Amygdala (tissue), 56 donors: Measurements from ENCODE around the gene PRPSAP2.
"Not testable (repeated sequence)": the region's sequence is repeated elsewhere in the genome, so short reads cannot be mapped to it uniquely, and the experiment has no call there.

Experiments
- DNase-seq, 56 donors: peaks; one replicate each; lab custom pipeline; 2025; lab: John Stamatoyannopoulos, UW

The PRPSAP2 gene, protein sequence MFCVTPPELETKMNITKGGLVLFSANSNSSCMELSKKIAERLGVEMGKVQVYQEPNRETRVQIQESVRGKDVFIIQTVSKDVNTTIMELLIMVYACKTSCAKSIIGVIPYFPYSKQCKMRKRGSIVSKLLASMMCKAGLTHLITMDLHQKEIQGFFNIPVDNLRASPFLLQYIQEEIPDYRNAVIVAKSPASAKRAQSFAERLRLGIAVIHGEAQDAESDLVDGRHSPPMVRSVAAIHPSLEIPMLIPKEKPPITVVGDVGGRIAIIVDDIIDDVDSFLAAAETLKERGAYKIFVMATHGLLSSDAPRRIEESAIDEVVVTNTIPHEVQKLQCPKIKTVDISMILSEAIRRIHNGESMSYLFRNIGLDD

DNA sequence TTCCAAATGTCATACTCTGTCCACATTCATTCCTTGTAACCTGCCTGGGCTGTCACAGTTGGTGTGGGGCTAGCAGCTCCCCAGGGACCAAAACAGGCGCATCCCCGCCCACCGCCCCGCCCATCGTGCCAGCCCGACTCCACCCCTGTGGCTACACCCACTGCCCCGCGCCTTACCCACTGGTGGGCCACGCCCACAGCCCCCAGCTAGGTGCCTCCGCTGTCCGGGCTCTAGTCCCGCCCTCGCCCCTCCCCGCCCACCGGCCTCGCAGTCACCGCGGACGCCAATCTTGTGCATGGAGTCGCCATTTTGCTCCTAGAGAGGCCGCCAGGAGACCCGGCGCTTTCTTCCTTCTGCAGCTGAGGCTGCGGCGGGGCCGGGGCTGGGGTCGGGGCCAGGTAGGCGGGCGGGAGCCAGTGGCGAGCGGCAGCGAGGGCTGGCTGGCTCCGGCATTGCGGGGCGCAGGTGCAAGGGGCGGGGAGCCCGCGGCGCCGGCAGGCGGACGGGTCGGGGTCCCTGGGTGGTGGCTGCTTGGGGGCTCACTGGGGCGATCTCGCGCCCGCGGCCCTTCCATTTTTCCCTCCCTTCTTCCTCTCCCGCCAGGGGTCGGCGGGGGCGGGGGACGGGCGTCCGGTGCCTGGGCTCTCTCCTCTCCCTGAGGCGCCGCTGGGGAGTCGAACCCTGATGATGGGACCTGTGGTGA lies at the start of gene PRPSAP2:
TSS of gene PRPSAP2 (plus strand) at position 268 of the 703 bp plus-strand sequence. CDS start 7,703 bp downstream, outside the sequence.
- peak; percentile 32 to 99 (median 94) for DNase-seq

DNA sequence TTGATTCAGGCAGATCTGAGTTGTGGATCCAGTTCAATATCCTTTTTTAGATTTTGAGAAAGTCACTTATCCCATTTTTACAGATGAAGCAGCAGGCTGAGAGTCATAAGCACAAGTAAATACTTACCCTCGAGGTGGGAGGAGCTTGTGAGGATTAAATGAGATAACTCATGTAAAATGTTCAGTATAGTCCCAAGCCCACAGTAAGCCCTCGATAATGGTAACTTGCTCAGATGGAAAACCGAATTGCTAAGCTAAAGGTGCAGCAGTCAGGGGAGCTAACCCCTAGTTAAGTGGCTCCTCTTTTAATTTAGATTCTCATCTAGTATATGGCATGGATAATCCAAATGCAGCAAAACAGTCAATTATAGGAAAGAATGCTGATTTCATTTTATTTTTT lies 42.0 kb upstream of the PRPSAP2 start:
- not testable (repeated sequence) for DNase-seq

GRCh38 chr17:18816489-18817371 lies 41.2 kb upstream of the PRPSAP2 start:
- DNase-seq: peak in 12 of 56 donors; percentile 3 to 60 (median 9)

- not testable (repeated sequence) for DNase-seq
These were observed 36.5 kb upstream of the PRPSAP2 start for GRCh38 chr17:18821430-18821829.

- not testable (repeated sequence) for DNase-seq
These were observed 30.3 kb upstream of the PRPSAP2 start for GRCh38 chr17:18827613-18828012.

DNA sequence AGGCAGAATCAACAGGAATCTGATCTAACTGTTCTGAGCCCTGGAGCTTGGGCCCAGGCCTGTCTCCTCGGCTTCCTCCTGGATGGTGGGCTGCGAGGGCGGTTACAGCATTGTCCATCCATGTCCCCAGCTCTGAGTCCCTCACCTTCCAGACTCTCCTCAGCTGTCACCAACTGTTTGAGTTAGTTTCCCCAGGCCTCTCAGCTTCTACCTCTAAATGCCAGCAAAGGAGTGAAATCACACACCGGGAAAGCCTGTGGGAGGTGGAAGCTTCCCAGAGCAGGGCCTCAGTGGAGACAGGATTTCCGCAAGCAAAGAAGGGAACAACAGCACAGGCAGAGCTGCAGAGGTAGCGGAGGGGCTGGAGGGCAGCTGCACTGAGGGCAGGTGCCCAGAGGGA lies 9.4 kb upstream of the PRPSAP2 start:
- no peak for DNase-seq

DNA sequence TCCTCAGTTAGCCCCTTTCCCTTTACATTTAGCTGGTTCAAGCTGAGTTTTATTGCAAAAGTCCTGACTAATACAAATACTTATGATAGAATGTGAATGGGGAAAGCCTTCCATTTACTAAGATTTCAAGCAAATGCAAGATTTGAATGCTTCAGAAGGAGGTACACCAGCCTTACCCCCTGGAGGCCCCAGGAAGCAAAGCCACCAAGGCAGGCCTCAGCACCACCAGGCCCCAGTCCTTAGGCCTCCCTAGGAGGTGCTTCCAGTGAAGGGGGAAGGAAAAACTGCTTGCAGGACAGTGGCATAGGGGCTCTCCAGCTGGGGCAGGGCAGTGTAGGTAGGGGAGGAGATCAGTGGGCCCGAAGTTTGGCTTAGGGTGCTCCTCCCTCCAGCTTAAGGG lies 7.3 kb upstream of the PRPSAP2 start:
- DNase-seq: no peak

DNA sequence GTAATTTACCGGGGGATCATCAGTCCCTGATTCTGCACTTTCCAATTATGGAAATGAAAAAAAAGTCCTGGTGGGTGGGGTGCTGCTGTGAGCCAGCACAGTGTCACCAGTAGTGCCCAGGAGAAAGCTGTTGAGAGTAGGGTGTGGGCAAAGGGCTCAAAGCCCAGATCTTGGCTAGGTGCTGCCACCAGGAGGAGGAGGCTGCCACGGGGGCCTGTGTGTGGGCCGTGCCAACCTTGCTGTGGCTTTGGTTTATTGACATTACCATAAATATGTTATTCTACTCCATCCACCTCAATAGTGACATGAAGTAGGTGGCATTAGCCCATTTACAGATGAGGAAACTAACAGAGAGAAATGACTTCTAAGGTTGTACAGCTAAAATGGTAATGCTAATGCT lies 6.7 kb upstream of the PRPSAP2 start:
- DNase-seq: no peak

DNA sequence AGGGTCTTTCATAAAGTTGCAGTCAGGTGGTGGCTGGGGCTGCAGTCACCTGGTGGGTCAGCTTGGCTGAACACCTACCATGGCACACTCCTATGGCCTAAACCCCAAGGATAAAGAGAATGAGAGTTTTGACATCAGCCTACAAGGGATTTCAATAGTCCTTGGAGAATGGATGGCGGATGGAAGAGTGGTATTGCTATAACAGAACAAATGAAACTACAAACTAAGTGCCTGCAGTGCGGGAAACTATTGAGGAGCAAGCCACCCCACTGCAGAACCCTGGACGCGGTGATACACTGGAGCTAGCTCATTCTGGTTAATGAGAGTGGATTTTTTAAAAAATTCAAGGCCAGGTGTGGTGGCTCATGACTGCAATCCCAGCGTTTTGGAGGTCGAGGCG lies 3.0 kb upstream of the PRPSAP2 start:
- no peak for DNase-seq

DNA sequence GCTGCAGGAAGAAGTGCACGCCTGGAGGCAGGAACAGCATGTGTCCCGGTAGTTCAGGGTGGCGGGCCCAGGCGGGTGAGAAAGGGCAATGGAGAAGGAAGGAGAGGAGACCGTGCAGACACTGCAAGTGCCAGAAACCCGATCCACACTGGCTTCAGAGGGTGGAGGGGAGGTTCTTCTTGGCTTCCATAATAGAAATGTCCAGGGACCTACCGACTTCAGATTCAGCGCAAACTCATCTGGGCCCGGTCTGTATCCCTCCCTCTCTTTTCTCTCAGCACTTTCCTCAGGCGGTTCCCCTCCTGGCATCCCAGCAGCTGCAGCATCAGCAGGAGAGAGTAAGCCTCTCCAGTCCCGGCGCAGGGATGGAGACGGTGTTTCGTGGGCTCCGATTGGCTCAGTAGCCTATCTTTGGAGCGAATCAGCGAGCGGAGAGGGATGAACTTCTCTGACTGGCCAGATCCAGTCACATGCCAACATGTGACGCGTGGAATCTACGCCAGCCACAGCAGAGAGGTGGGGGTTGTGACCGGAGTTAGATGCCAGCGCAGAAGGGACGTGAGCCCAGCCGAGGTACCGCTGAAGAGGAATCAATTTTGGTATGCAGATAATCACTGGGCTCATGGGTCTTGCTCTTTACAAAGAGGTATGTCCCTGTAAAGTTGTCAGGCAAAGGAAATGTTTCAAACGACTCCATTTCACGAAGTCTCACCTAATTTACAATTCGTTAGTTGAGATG lies 1.9 kb upstream of the PRPSAP2 start:
- DNase-seq: peak; percentile 76 to 97 (median 92)

GRCh38 chr17:18856570-18856915 lies 1.4 kb upstream of the PRPSAP2 start:
- no peak for DNase-seq

DNA sequence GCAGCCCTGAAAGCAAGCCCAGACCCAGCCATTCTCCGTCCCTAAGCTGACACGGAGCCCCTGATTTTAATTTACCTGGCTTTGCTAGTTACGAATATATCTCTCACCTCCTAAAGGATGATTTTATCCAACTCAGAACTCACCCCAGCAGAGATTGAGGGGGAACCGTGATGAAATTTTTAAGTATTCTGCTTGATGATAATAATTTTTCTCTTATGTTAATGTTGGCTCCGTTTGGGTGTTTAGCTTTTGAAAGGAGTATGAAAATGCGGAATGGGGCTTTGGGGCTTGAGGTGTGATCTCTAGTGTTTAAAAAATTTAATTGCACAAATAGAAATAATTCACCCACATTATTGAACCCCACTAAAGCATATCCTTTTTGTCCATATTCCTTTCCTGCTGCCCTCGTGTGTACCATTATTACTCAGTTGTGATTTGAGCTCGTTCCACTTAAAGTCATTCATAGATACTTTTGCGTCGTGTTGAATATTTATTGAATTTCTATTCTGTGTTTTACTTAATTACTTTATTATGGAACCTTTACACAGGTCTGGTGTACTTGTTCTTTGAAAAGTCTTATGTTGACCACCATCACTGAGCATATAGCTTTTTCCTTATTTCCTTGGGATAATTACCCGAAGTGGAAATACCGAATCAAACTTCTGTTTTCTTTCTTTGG lies 775 bp downstream of the PRPSAP2 start:
- no peak for DNase-seq

- DNase-seq: peak in 9 of 56 donors; percentile 3 to 45 (median 20)
These were observed 1.3 kb downstream of the PRPSAP2 start for GRCh38 chr17:18859256-18859655.

DNA sequence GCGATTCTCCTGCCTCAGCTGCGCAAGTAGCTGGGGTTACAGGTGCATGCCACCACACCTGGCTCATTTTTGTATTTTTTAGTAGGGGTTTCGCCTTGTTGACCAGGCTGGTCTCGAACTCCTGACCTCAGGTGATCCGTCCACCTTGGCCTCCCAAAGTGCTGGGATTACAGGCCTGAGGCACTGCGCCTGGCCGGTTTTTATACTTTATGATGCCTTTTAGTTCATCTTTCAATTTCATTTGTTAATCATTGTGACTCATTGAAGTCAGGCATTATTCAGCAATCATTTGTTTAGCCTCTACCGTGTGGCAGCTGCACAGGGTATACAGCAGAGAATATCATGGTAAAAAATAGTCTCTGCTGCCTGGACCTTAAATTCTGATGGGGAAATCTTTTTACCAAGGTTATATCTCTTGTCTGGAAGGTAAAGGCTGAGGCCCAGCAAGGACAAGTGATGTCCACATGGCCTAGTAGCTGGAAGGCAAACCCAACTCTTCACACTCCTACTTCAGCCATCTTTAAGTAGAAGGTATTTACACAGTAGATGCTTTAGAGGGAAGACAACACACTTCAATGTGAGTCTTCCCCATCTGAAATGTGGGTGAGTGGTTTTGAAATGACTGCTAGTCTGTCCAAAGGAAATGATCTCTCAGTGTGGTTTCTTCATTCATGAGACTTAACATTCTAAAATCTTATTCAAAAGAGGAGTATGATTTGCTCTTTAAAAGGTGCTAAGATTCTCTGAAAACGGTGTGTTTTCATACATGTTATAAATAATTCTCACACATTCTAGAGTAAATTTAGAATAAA lies 2.4 kb downstream of the PRPSAP2 start:
- DNase-seq: no peak

GRCh38 chr17:18862011-18862410 lies 4.1 kb downstream of the PRPSAP2 start:
- DNase-seq: no peak

DNA sequence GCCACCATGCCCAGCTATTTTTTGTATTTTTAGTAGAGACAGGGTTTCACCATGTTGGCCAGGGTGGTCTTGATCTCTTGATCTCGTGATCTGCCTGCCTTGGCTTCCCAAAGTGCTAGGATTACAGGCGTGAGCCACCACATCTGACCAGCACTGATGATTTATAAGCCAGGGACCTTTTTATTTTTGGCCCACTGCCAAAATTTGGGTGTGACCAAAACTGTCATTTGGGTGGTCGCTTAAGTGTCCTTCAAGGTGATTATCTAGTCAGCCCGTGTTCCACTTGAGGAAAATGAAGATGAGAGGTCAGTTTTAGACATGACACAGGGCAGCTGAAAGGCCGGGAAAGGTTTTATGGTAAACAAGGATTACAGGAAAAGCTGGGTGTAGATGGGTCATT lies 7.1 kb downstream of the PRPSAP2 start:
- not testable (repeated sequence) for DNase-seq

GRCh38 chr17:18866866-18867813 lies 9.2 kb downstream of the PRPSAP2 start:
- DNase-seq: no peak
